ENCODE measurements around the gene ERGIC1.
"Not testable (repeated sequence)": the region's sequence is repeated elsewhere in the genome, so short reads cannot be mapped to it uniquely, and the experiment has no call there.

The ERGIC1 gene

GRCh38 chr5:172830275-172830799 is 3.7 kb upstream of the ERGIC1 start:
- no peak for DNase-seq

GRCh38 chr5:172830876-172831662 is 3.0 kb upstream of the ERGIC1 start:
- peak; percentile 72 to 90 (median 76) for DNase-seq

GRCh38 chr5:172832383-172833315 is 1.4 kb upstream of the ERGIC1 start:
- peak; percentile 60 to 81 (median 68) for DNase-seq

- DNase-seq = no peak
These were observed 722 bp upstream of the ERGIC1 start for GRCh38 chr5:172833372-172833685.

- peak; percentile 30 to 54 (median 42) for DNase-seq
These were observed 601 bp downstream of the ERGIC1 start for GRCh38 chr5:172834415-172835289.

- peak in 2 of 4 experiments; percentile 17 to 40 for DNase-seq
These were observed 1.4 kb downstream of the ERGIC1 start for GRCh38 chr5:172835290-172835993.

GRCh38 chr5:172835994-172836356 is 1.9 kb downstream of the ERGIC1 start:
- DNase-seq = no peak

- peak in 2 of 4 experiments; percentile 51 to 56 for DNase-seq
These were observed 3.6 kb downstream of the ERGIC1 start for GRCh38 chr5:172837640-172838039.

- no peak for DNase-seq
These were observed 4.3 kb downstream of the ERGIC1 start for GRCh38 chr5:172838151-172838875.

- no peak for DNase-seq
These were observed 5.8 kb downstream of the ERGIC1 start for GRCh38 chr5:172839669-172840431.

GRCh38 chr5:172840432-172841154 is 6.5 kb downstream of the ERGIC1 start:
- no peak for DNase-seq

- DNase-seq = no peak
These were observed 7.2 kb downstream of the ERGIC1 start for GRCh38 chr5:172841256-172841655.

GRCh38 chr5:172843825-172844576 is 9.9 kb downstream of the ERGIC1 start:
- DNase-seq = no peak

GRCh38 chr5:172844577-172844838 is 10.5 kb downstream of the ERGIC1 start:
- no peak for DNase-seq

GRCh38 chr5:172845154-172845553 is 11.1 kb downstream of the ERGIC1 start:
- peak in 2 of 4 experiments; percentile 24 to 25 for DNase-seq

- DNase-seq = no peak
These were observed 11.5 kb downstream of the ERGIC1 start for GRCh38 chr5:172845576-172845975.

GRCh38 chr5:172846249-172846648 is 12.2 kb downstream of the ERGIC1 start:
- no peak for DNase-seq

- no peak for DNase-seq
These were observed 12.6 kb downstream of the ERGIC1 start for GRCh38 chr5:172846677-172847076.

- not testable (repeated sequence) for DNase-seq
These were observed 13.5 kb downstream of the ERGIC1 start for GRCh38 chr5:172847584-172847983.
